GM23338 (cell line): ENCODE results near the gene ATXN7. TPM values are rescaled to one million over a fixed set of nuclear protein-coding genes. Genes with fewer than 3 reads are reported as not detected.

Experiments
- ATAC-seq: fragments of 200-7000 bp; cut with Tn5 transposase; 3 replicates; pipeline ENCODE4 v1.9.1; 2020
- DNase-seq: peaks from one replicate; pipeline ENCODE4 v3.0.0-alpha.2; 2015; ENCODE audit warnings: low spot score
- H2AFZ ChIP-seq: fragments of 200-600 bp; sonication (generic); 2 replicates; pipeline ENCODE4 v1.8.0; 2016; ENCODE audit warnings: antibody characterized with exemption, mild to moderate bottlenecking, moderate library complexity
- H3F3A ChIP-seq: fragments of 200-600 bp; sonication (generic); replicated peaks from 2 replicates; pipeline ENCODE4 v1.8.0; 2017; ENCODE audit warnings: antibody characterized with exemption, mixed run types, low read depth
- H3K27ac ChIP-seq: fragments of 200-600 bp; sonication (generic); 2 replicates; pipeline ENCODE4 v1.6.1; 2016; ENCODE audit warnings: low read depth
- H3K27me3 ChIP-seq: fragments of 200-600 bp; sonication (generic); 2 replicates; pipeline ENCODE4 v1.8.0; 2016; ENCODE audit warnings: mild to moderate bottlenecking, mixed run types, moderate library complexity; ENCODE audit not compliant: insufficient read depth
- H3K36me3 ChIP-seq: fragments of 200-600 bp; sonication (generic); 2 replicates; pipeline ENCODE4 v1.8.0; 2016; ENCODE audit warnings: mild to moderate bottlenecking; ENCODE audit not compliant: insufficient read depth
- H3K4me1 ChIP-seq: fragments of 200-600 bp; sonication (generic); 2 replicates; pipeline ENCODE4 v1.8.0; 2016; ENCODE audit warnings: mild to moderate bottlenecking, moderate library complexity; ENCODE audit not compliant: insufficient read depth
- H3K4me2 ChIP-seq: fragments of 200-600 bp; sonication (generic); 2 replicates; pipeline ENCODE4 v1.7.1; 2017; ENCODE audit warnings: mixed run types
- H3K4me3 ChIP-seq: fragments of 200-600 bp; sonication (generic); 2 replicates; pipeline ENCODE4 v1.6.1; 2016; ENCODE audit warnings: mixed run types
- H3K79me2 ChIP-seq: fragments of 200-600 bp; sonication (generic); replicated peaks from 2 replicates; pipeline ENCODE4 v1.8.0; 2017; ENCODE audit warnings: mild to moderate bottlenecking; ENCODE audit not compliant: insufficient read depth
- H3K9me2 ChIP-seq: fragments of 200-600 bp; sonication (generic); 2 replicates; pipeline ENCODE4 v1.8.0; 2017; ENCODE audit not compliant: insufficient read depth
- H4K20me1 ChIP-seq: fragments of 200-600 bp; sonication (generic); replicated peaks from 2 replicates; pipeline ENCODE4 v1.8.0; 2017; ENCODE audit warnings: mild to moderate bottlenecking; ENCODE audit not compliant: insufficient read depth
- H3K27ac Mint-ChIP-seq: 2 replicates; pipeline ENCODE4 v1.8.0; 2020; ENCODE audit warnings: inconsistent platforms, mild to moderate bottlenecking, moderate library complexity, mixed read lengths
- H3K27me3 Mint-ChIP-seq: 3 replicates; pipeline ENCODE4 v1.8.0; 2022; ENCODE audit warnings: low read depth, mild to moderate bottlenecking, moderate library complexity, mixed read lengths, inconsistent platforms; ENCODE audit not compliant: insufficient read depth, poor library complexity
- H3K36me3 Mint-ChIP-seq: 3 replicates; pipeline ENCODE4 v1.8.0; 2021; ENCODE audit warnings: low read depth, mild to moderate bottlenecking, inconsistent platforms, moderate library complexity, mixed read lengths
- H3K4me1 Mint-ChIP-seq: 3 replicates; pipeline ENCODE4 v1.8.0; 2020; ENCODE audit warnings: mild to moderate bottlenecking, inconsistent platforms, mixed read lengths
- H3K4me3 Mint-ChIP-seq: 3 replicates; pipeline ENCODE4 v1.8.0; 2021; ENCODE audit warnings: moderate library complexity, mild to moderate bottlenecking, inconsistent platforms, mixed read lengths
- H3K9me3 Mint-ChIP-seq: 3 replicates; pipeline ENCODE4 v1.8.0; 2020; ENCODE audit warnings: moderate library complexity, mild to moderate bottlenecking, inconsistent platforms, mixed read lengths
- CREB1 ChIP-seq: fragments of 250-450 bp; sonication (Bioruptor Pico); IDR thresholded peaks from 2 replicates; pipeline ENCODE4 v1.5.0; 2020; ENCODE audit warnings: low read depth, mild to moderate bottlenecking, moderate library complexity
- CTCF ChIP-seq, 2 experiments: fragments of 200-600 bp in 1 of 2; sonication (generic) in 1 of 2; conservative IDR thresholded peaks; 2 replicates each; pipeline versions ENCODE4 v1.5.1 to v1.6.1; 2016 to 2017; ENCODE audit warnings: antibody characterized with exemption in 2 of 2, low read depth in 2 of 2, mild to moderate bottlenecking in 2 of 2, moderate library complexity in 1 of 2
- ETS1 ChIP-seq: IDR thresholded peaks from 2 replicates; pipeline ENCODE4 v1.6.1; 2016; ENCODE audit warnings: antibody characterized with exemption
- EZH2 ChIP-seq: fragments of 200-600 bp; sonication (generic); IDR thresholded peaks from one replicate; pipeline ENCODE4 v1.8.0; 2017; ENCODE audit warnings: antibody characterized with exemption, mild to moderate bottlenecking, low read depth; ENCODE audit not compliant: unreplicated experiment
- EZH2phosphoT487 ChIP-seq: fragments of 200-600 bp; sonication (generic); IDR thresholded peaks from one replicate; pipeline ENCODE4 v1.8.1; 2018; ENCODE audit warnings: antibody characterized with exemption; ENCODE audit not compliant: unreplicated experiment
- JUNB ChIP-seq: IDR thresholded peaks from one replicate; pipeline ENCODE4 v1.6.1; 2016; ENCODE audit warnings: antibody characterized with exemption; ENCODE audit not compliant: unreplicated experiment
- NANOG ChIP-seq: IDR thresholded peaks from 2 replicates; pipeline ENCODE4 v1.6.1; 2016; ENCODE audit warnings: antibody characterized with exemption, borderline replicate concordance
- POLR2AphosphoS5 ChIP-seq: IDR thresholded peaks from 2 replicates; pipeline ENCODE4 v1.6.1; 2016; ENCODE audit warnings: antibody characterized with exemption, low read depth
- STAT1 ChIP-seq: IDR thresholded peaks from one replicate; pipeline ENCODE4 v1.6.1; 2016; ENCODE audit warnings: antibody characterized with exemption; ENCODE audit not compliant: unreplicated experiment
- ZNF114 ChIP-seq: fragments of 250-450 bp; sonication (Bioruptor Pico); IDR thresholded peaks from 2 replicates; pipeline ENCODE4 v1.5.0; 2020; ENCODE audit warnings: mild to moderate bottlenecking, moderate library complexity
- ZNF331 ChIP-seq: fragments of 250-450 bp; sonication (Bioruptor Pico); IDR thresholded peaks from 2 replicates; pipeline ENCODE4 v1.5.0; 2020; ENCODE audit warnings: low read depth, mild to moderate bottlenecking, moderate library complexity
- polyA plus RNA-seq: library from polyadenylated mRNA; unstranded; fragments of >200 nt; fragmentation: Nextera tagmentation; extraction: Ambion mirVana; gene quantifications from 2 replicates; pipeline ENCODE4 v1.2.1, GENCODE V29; 2016
- total RNA-seq: library from RNA; depleted of rRNA; stranded (reverse); fragments of >200 nt; shearing (Covaris generic); gene quantifications from 2 replicates; pipeline ENCODE4 v1.2.3, GENCODE V29; 2014
- TF ChIP-seq, protein P1 (sequence below): IDR thresholded peaks from one replicate; pipeline ENCODE4 v1.6.1; 2018; ENCODE audit warnings: antibody characterized with exemption; ENCODE audit not compliant: unreplicated experiment

ATXN7 gene
- total and polyA plus RNA-seq, 2 experiments from 2014 or later: 4.0 to 17.2 TPM

DNA sequence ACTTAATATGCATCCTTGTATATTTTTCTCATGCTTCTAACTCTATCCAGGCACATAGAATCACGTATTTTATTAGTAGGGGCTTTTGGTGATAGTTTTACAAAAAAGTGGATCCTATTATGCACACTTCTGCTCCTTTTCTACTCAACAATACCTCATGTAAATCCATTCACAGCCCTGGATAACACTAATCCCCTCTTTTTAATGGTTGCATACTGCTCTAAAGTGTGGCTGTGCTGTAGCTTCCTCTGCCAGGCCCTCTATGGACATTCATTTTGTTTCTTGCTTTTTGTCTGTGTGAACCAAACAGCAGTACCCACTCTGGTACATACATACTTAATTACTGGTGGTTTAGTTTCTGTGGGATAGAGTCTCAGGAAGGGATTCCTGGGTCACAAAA lies 99.8 kb downstream of the ATXN7 start (continued):
- TF ChIP-seq, protein P1, sequence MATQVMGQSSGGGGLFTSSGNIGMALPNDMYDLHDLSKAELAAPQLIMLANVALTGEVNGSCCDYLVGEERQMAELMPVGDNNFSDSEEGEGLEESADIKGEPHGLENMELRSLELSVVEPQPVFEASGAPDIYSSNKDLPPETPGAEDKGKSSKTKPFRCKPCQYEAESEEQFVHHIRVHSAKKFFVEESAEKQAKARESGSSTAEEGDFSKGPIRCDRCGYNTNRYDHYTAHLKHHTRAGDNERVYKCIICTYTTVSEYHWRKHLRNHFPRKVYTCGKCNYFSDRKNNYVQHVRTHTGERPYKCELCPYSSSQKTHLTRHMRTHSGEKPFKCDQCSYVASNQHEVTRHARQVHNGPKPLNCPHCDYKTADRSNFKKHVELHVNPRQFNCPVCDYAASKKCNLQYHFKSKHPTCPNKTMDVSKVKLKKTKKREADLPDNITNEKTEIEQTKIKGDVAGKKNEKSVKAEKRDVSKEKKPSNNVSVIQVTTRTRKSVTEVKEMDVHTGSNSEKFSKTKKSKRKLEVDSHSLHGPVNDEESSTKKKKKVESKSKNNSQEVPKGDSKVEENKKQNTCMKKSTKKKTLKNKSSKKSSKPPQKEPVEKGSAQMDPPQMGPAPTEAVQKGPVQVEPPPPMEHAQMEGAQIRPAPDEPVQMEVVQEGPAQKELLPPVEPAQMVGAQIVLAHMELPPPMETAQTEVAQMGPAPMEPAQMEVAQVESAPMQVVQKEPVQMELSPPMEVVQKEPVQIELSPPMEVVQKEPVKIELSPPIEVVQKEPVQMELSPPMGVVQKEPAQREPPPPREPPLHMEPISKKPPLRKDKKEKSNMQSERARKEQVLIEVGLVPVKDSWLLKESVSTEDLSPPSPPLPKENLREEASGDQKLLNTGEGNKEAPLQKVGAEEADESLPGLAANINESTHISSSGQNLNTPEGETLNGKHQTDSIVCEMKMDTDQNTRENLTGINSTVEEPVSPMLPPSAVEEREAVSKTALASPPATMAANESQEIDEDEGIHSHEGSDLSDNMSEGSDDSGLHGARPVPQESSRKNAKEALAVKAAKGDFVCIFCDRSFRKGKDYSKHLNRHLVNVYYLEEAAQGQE: no peak
- no peak for TF ChIP-seq JUNB
- TF ChIP-seq EZH2phosphoT487: no peak
- TF ChIP-seq STAT1: no peak
- no peak for TF ChIP-seq CTCF (conservative IDR thresholded peaks at IDR 0.05; ENCODE audit: low read depth in 2 of 2)
- no peak for TF ChIP-seq POLR2AphosphoS5
- TF ChIP-seq CREB1 (CRISPR knock-in tag): no peak
- TF ChIP-seq ZNF331 (CRISPR knock-in tag): no peak
- TF ChIP-seq NANOG: no peak
- no peak for TF ChIP-seq EZH2
- no peak for TF ChIP-seq ZNF114 (CRISPR knock-in tag)
- no peak for TF ChIP-seq ETS1

DNA sequence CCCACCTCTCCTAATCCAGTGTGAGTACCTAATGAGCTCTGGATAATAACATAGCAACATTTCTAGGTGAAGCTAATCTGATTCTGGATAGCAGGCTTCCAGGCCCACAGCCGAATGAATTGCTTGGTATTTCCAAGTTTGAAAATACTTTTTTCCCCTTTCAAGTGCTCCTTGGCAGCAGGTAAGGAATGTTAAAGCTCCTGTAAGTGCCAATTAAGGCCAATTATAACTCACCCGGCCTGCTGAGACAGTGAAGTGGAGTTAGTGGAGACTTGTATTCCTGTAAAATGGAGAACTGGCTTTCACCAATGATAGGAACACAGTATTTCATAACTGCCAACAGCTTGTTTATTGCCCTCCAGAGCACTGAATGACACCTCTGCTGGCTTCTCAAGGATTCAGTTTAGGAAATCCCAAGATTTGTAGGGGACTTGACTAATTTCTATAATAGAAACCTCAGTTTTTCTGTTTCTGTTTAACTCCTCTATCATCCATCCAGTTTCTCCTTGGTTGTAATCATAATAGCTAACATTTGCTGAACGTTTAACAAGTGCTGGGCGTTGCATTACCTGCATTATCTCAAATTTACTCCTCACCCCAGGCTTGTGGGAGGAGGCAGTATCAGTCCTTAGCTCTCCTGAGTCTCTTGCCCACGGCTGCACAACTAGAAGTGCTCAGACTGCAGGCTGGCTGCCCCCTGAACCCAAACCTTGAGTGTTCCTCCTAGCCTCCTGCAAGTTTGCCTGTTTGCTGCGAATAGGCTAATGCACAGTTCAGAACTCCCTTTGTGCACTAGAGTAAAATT lies 101.2 kb downstream of the ATXN7 start:
- no peak overlapping the region for H3K4me3 ChIP-seq
- no peak overlapping the region for H3K4me2 ChIP-seq
- H3K27me3 Mint-ChIP-seq: peaks cover 3% of the 10 kb centered on the region
- DNase-seq (no peak), ATAC-seq (no peak)
- peak overlapping the region; percentile 79 for H3K27ac Mint-ChIP-seq
- H3K4me3 Mint-ChIP-seq: no peak overlapping the region
- H3K9me3 Mint-ChIP-seq: no peaks in the 10 kb centered on the region
- no peaks in the 10 kb centered on the region for H3K36me3 ChIP-seq
- peaks cover 67% of the 10 kb centered on the region for H3K4me1 Mint-ChIP-seq
- H3K9me2 ChIP-seq: no peaks in the 10 kb centered on the region
- H3F3A ChIP-seq: no peaks in the 10 kb centered on the region
- H4K20me1 ChIP-seq: no peaks in the 10 kb centered on the region
- no peak overlapping the region for H2AFZ ChIP-seq
- no peaks in the 10 kb centered on the region for H3K36me3 Mint-ChIP-seq
- peaks cover 47% of the 10 kb centered on the region for H3K4me1 ChIP-seq
- peaks cover 7% of the 10 kb centered on the region; the same call in 1 of the 2 replicates for H3K79me2 ChIP-seq
- H3K27me3 ChIP-seq: no peaks in the 10 kb centered on the region
- 0 out of 2 replicates have a peak overlapping the region, but pooled peaks have one; percentile 7 for H3K27ac ChIP-seq
- no peak for TF ChIP-seq EZH2
- no peak for TF ChIP-seq NANOG
- no peak for TF ChIP-seq JUNB
- TF ChIP-seq ZNF114 (CRISPR knock-in tag): no peak
- no peak for TF ChIP-seq STAT1
- TF ChIP-seq CTCF (conservative IDR thresholded peaks at IDR 0.05; ENCODE audit: low read depth in 2 of 2): no peak
- no peak for TF ChIP-seq ETS1
- TF ChIP-seq CREB1 (CRISPR knock-in tag): no peak
- TF ChIP-seq POLR2AphosphoS5: no peak
